Kidney (tissue), 14 donors: ENCODE measurements around the gene CP. TPM values are rescaled to one million over a fixed set of nuclear protein-coding genes. Genes with fewer than 3 reads are reported as not detected.

Experiments
- DNase-seq, 5 donors: peaks; one replicate each; pipeline ENCODE4 v3.0.0-alpha.2; 2013 to 2020
- FAIRE-seq: peaks from 2 replicates; lab custom pipeline; 2012; peaks lifted over from hg19 to GRCh38; lab: Jason Lieb, UNC
- H3K27ac ChIP-seq, 2 donors: one replicate each; pipeline ENCODE4 v1.7.0; 2013; ENCODE audit warnings: low read depth in 2 of 2, low read length in 2 of 2, inconsistent platforms in 1 of 2
- H3K27me3 ChIP-seq: one replicate; pipeline ENCODE4 v1.7.1; 2013; ENCODE audit warnings: low read length, inconsistent platforms; ENCODE audit not compliant: control insufficient read depth, insufficient read depth
- H3K36me3 ChIP-seq, 3 donors: one replicate each; pipeline versions ENCODE4 v1.7.0 to v1.7.1; 2013; ENCODE audit warnings: low read length in 3 of 3, control low read depth in 1 of 3, inconsistent platforms in 1 of 3; ENCODE audit not compliant: insufficient read depth in 3 of 3, control insufficient read depth in 2 of 3
- H3K4me1 ChIP-seq, 3 donors: one replicate each; pipeline versions ENCODE4 v1.7.0 to v1.7.1; 2013; ENCODE audit warnings: low read length in 3 of 3, inconsistent platforms in 1 of 3, low read depth in 1 of 3; ENCODE audit not compliant: control insufficient read depth in 2 of 3, insufficient read depth in 2 of 3
- H3K4me3 ChIP-seq, 3 donors: one replicate each; pipeline versions ENCODE4 v1.7.0 to v1.8.1; 2013; ENCODE audit warnings: low read length in 3 of 3, control low read depth in 1 of 3, inconsistent platforms in 1 of 3
- H3K9ac ChIP-seq, 3 donors: one replicate each; pipeline versions ENCODE4 v1.7.0 to v1.7.1; 2013; ENCODE audit warnings: low read length in 3 of 3, control low read depth in 1 of 3, inconsistent platforms in 1 of 3
- H3K9me3 ChIP-seq, 3 donors: one replicate each; pipeline versions ENCODE4 v1.7.0 to v1.7.1; 2013; ENCODE audit warnings: low read length in 3 of 3, control low read depth in 1 of 3, inconsistent platforms in 1 of 3; ENCODE audit not compliant: control insufficient read depth in 2 of 3, insufficient read depth in 1 of 3
- CTCF ChIP-seq: IDR thresholded peaks from 3 replicates; pipeline ENCODE4 v1.5.1; 2012; ENCODE audit warnings: mild to moderate bottlenecking, moderate library complexity, borderline replicate concordance; ENCODE audit not compliant: insufficient read depth; ENCODE audit errors: extremely low read depth
- intact Hi-C: fragments of 100-400 bp; cut with DNase I; formaldehyde crosslinking; loops from one replicate; pipeline ENCODE4 v1.11.1; 2022
- polyA plus RNA-seq: library from polyadenylated mRNA; stranded (reverse); fragments of 350-450 nt; fragmentation: Illumina TruSeq; extraction: RNeasy Lipid Tissue Mini Kit (QIAGEN cat#74804); gene quantifications from one replicate; pipeline ENCODE4 v1.2.3, GENCODE V29; 2014; ENCODE audit warnings: low read depth, low replicate concordance; ENCODE audit not compliant: insufficient read depth
- total RNA-seq: library from RNA; stranded (reverse); fragmentation: NEBNext Ultra II Directional; extraction: Animal tissue kit (Norgen Biotek cat#: 25700); gene quantifications from one replicate; pipeline ENCODE4 v1.2.1, GENCODE V29; 2021
- donor health status: control.
- donor health status: control.
- donor health status: control.
- donor health status: control.
- donor health status: control.
- donor health status: DM: yes; HTN: yes; CAD: no.
- donor health status: Normal renal cell carcinoma (clear cell type).

The CP gene
- total and polyA plus RNA-seq, 2 donors from 2014 or later = 5.3 to 72.1 TPM

GRCh38 chr3:149258298-149258697 is 36.7 kb upstream of the CP start:
- intact Hi-C loops = no loop called here

GRCh38 chr3:149252272-149252671 is 30.6 kb upstream of the CP start:
- Histone ChIP-seq H3K27me3 (no peaks in the 10 kb centered on the region), H3K9me3 (no peaks in the 10 kb centered on the region), H3K36me3 (no peaks in the 10 kb centered on the region), H3K4me3 (no peak overlapping the region), H3K9ac (no peak overlapping the region), H3K27ac (no peak overlapping the region), H3K4me1 (peaks cover 0 to 2% (median 0%) of the 10 kb centered on the region in 3 donors)
- intact Hi-C loops = no loop called here
- DNase-seq (no peak), FAIRE-seq (no peak)
- TF ChIP-seq CTCF = no peak

More at GRCh38 chr3:149258298-149258697, 36.7 kb upstream of the CP start:
- no peak overlapping the region for H3K27ac ChIP-seq
- no peaks in the 10 kb centered on the region for H3K27me3 ChIP-seq
- TF ChIP-seq CTCF = no peak
- DNase-seq (peak in 3 of 5 donors; percentile 23 to 72 (median 59)), FAIRE-seq (no peak)
- H3K4me1 ChIP-seq = peaks cover 0 to 5% (median 0%) of the 10 kb centered on the region in 3 donors
- H3K36me3 ChIP-seq = no peaks in the 10 kb centered on the region
- no peak overlapping the region for H3K4me3 ChIP-seq
- H3K9ac ChIP-seq = no peak overlapping the region
- H3K9me3 ChIP-seq = no peaks in the 10 kb centered on the region

- Histone ChIP-seq H3K27me3 (no peaks in the 10 kb centered on the region), H3K9me3 (no peaks in the 10 kb centered on the region), H3K9ac (no peak overlapping the region), H3K36me3 (no peaks in the 10 kb centered on the region), H3K4me3 (no peak overlapping the region), H3K27ac (no peak overlapping the region), H3K4me1 (peaks cover 0 to 11% (median 0%) of the 10 kb centered on the region in 3 donors)
- TF ChIP-seq CTCF = no peak
- FAIRE-seq (no peak), DNase-seq (no peak)
- intact Hi-C loops = no loop called here
Measured at GRCh38 chr3:149251186-149251585, 29.6 kb upstream of the CP start.
